Mucosa of descending colon (tissue), 3 donors: Measurements from ENCODE around the gene HMBS. TPM values are rescaled to one million over a fixed set of nuclear protein-coding genes. Genes with fewer than 3 reads are reported as not detected.
"Not testable (repeated sequence)": the region's sequence is repeated elsewhere in the genome, so short reads cannot be mapped to it uniquely, and the experiment has no call there.

Experiments used
- ATAC-seq: fragments of 200-7000 bp; cut with Tn5 transposase; one replicate; pipeline ENCODE4 v1.9.1; 2020; ENCODE audit warnings: mild to moderate bottlenecking, moderate library complexity
- DNase-seq, 3 donors: peaks; one replicate each; pipeline ENCODE4 v3.0.0-alpha.2; 2020
- H3K36me3 ChIP-seq: fragments of 200-600 bp; one replicate; pipeline ENCODE4 v1.8.0; 2021; ENCODE audit warnings: low read depth, mild to moderate bottlenecking
- H3K4me1 ChIP-seq: fragments of 200-600 bp; one replicate; pipeline ENCODE4 v1.8.0; 2021; ENCODE audit warnings: low read depth, mild to moderate bottlenecking
- H3K4me3 ChIP-seq: fragments of 200-600 bp; one replicate; pipeline ENCODE4 v1.8.0; 2021; ENCODE audit warnings: mild to moderate bottlenecking
- H3K9me3 ChIP-seq: fragments of 200-600 bp; one replicate; pipeline ENCODE4 v1.8.0; 2021; ENCODE audit warnings: mild to moderate bottlenecking
- intact Hi-C, 2 donors: fragments of 100-400 bp; cut with DNase I in 1 of 2; cut with micrococcal nuclease in 1 of 2; formaldehyde crosslinking; loops; one replicate each; pipeline versions ENCODE4 v1.11.0 to v1.11.1; 2022; cut with DNase I, micrococcal nuclease
- long read RNA-seq, 2 donors: library from polyadenylated mRNA; unstranded; transcript quantifications; one replicate each; pipeline ENCODE4 v2.0.0, GENCODE V29; 2019 to 2021
- total RNA-seq, 3 donors: library from RNA; stranded (reverse); fragmentation: NEBNext Ultra II Directional in 2 of 3; extraction: Animal tissue kit (Norgen Biotek cat#: 25700) in 2 of 3; gene quantifications; one replicate each; pipeline versions ENCODE4 v1.2.1 to v1.2.4, GENCODE V29; 2021 to 2023
- TF ChIP-seq, protein P1 (sequence below): fragments of 200-600 bp; IDR thresholded peaks from one replicate; pipeline ENCODE4 v1.8.0; 2022; ENCODE audit warnings: antibody characterized with exemption, mild to moderate bottlenecking
- donor health status: DM: no; HTN: no; CAD: no; lungs with moderate emphysema.
- donor health status: DM: no; HTN: no; CAD: no.
- donor health status: DM: no; HTN: yes; CAD: no.

The HMBS gene
- 10 to 100 TPM; 17.2 to 27.8 (median 19.5) TPM for total RNA-seq
- long read RNA-seq, donor 1, transcript HMBS-201 (14 exons, 1,501 nt), result major isoform, 17 of 23 reads
- long read RNA-seq, donor 1, partial matches to known transcripts, result 1 of 23 reads
- long read RNA-seq, donor 1, other reads (novel, unspliced or antisense), result 5 of 23 reads
- long read RNA-seq, donor 2, transcript HMBS-201 (14 exons, 1,501 nt), result major isoform, 30 of 43 reads
- long read RNA-seq, donor 2, partial matches to known transcripts, result 1 of 43 reads
- long read RNA-seq, donor 2, other reads (novel, unspliced or antisense), result 12 of 43 reads

GRCh38 chr11:119084663-119085436 lies at the start of gene HMBS:
Gene HMBS, plus strand, starts transcription at chr11:119084881. Its CDS starts 153 bp downstream, at chr11:119085034.
- TF ChIP-seq, protein P1, sequence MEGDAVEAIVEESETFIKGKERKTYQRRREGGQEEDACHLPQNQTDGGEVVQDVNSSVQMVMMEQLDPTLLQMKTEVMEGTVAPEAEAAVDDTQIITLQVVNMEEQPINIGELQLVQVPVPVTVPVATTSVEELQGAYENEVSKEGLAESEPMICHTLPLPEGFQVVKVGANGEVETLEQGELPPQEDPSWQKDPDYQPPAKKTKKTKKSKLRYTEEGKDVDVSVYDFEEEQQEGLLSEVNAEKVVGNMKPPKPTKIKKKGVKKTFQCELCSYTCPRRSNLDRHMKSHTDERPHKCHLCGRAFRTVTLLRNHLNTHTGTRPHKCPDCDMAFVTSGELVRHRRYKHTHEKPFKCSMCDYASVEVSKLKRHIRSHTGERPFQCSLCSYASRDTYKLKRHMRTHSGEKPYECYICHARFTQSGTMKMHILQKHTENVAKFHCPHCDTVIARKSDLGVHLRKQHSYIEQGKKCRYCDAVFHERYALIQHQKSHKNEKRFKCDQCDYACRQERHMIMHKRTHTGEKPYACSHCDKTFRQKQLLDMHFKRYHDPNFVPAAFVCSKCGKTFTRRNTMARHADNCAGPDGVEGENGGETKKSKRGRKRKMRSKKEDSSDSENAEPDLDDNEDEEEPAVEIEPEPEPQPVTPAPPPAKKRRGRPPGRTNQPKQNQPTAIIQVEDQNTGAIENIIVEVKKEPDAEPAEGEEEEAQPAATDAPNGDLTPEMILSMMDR, result no peak
- no peaks in the 10 kb centered on the region for H3K36me3 ChIP-seq
- peaks cover 15% of the 10 kb centered on the region for H3K4me1 ChIP-seq
- intact Hi-C loops, result no loop called here
- no peaks in the 10 kb centered on the region for H3K9me3 ChIP-seq
- peak; percentile 95 for DNase-seq
- peak; percentile 96 for ATAC-seq
- H3K4me3 ChIP-seq, result peak within 1 kb of the TSS; percentile 45

GRCh38 chr11:119038884-119039283 lies 45.8 kb upstream of the HMBS start:
- no peak overlapping the region for H3K4me3 ChIP-seq
- intact Hi-C loops, result no loop called here
- ATAC-seq (no peak), DNase-seq (no peak)
- no peaks in the 10 kb centered on the region for H3K9me3 ChIP-seq
- H3K4me1 ChIP-seq, result no peaks in the 10 kb centered on the region
- TF ChIP-seq, protein P1, result no peak
- H3K36me3 ChIP-seq, result no peaks in the 10 kb centered on the region

GRCh38 chr11:119039471-119039870 lies 45.2 kb upstream of the HMBS start:
- H3K4me3 ChIP-seq, intact Hi-C loops, H3K4me1 ChIP-seq, ATAC-seq, DNase-seq, H3K9me3 ChIP-seq, H3K36me3 ChIP-seq: not testable (repeated sequence)

DNA sequence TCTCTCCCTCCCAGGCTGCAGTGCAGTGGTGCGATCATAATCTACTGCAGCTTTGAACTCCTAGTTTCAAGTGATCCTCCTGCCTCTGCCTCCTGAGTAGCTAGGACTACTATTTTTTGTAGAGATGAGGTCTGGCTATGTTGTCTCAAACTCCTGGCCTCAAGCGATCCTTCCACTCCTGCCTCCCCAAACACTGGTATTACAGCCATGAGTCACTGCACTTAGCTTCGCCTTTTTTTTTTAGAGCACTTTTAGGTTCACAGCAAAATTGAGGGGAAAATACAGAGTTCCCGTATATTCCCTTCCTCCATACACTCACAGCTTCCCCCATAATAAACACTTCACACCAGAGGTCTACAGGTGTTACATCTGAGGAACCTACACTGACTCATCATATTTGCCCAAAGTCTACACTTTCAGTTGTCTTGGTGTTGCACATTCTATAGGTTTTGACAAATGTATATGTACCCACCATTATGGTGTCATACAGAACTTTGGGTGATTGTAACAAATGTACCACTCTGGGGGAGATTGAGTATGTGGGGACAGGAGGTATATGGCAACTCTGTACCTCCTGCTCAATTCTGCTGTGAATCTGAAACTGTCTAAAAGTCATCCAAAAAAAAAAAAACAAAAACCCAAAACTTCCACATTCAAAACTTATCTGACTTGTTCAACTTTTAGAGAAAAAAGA lies 42.7 kb upstream of the HMBS start:
- Histone ChIP-seq H3K36me3 (no peaks in the 10 kb centered on the region), H3K4me1 (no peaks in the 10 kb centered on the region), H3K9me3 (no peaks in the 10 kb centered on the region), H3K4me3 (no peak overlapping the region)
- no peak for DNase-seq
- intact Hi-C loops, result no loop called here
- ATAC-seq, result no peak
- TF ChIP-seq, protein P1, result no peak

- Histone ChIP-seq H3K36me3 (no peaks in the 10 kb centered on the region), H3K4me1 (no peaks in the 10 kb centered on the region), H3K4me3 (no peak overlapping the region), H3K9me3 (no peaks in the 10 kb centered on the region)
- DNase-seq (peak in 1 of 3 donors; percentile 4), ATAC-seq (no peak)
- intact Hi-C loops, result no loop called here
- TF ChIP-seq, protein P1, result no peak
Measured at GRCh38 chr11:119042927-119043326, 41.8 kb upstream of the HMBS start.

DNA sequence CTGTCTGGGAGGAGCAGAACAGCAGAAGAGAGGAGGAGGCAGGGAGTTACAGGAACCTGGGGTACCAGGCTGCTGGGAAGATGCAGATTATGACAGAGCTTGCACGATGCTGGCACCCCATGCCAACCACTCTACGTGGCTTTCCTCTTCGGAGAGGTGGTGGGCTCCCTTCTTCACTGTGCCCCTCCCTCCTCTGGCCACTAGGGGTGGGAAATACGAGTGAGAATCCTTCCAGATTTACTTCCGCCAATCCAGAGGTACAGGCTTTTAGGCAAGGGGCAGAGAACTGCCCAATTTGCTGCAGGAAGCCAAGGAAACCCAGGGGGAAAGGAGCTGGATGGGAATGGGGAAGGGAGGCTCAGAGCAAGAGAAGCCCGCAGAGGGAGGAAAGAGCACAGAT lies 40.0 kb upstream of the HMBS start:
- Histone ChIP-seq H3K4me3 (no peak overlapping the region), H3K4me1 (no peaks in the 10 kb centered on the region), H3K36me3 (peaks cover 14% of the 10 kb centered on the region), H3K9me3 (no peaks in the 10 kb centered on the region)
- DNase-seq, result peak in 1 of 3 donors; percentile 13
- intact Hi-C loops, result no loop called here
- ATAC-seq, result no peak
- TF ChIP-seq, protein P1, result no peak
